Activated CD4-positive, alpha-beta T cell treated with anti-CD3 and anti-CD28 coated beads, Interleukin-10, Interleukin-2, amounts not matched to agents 100 ng/mL and 50 ng/mL, durations not matched to agents 16 hours and 8 hours (primary cell): Measurements from ENCODE around the gene UNC80.

Source experiments
- DNase-seq: peaks from one replicate; pipeline ENCODE4 v3.0.0-alpha.2; 2020

UNC80 gene

GRCh38 chr2:209977386-209978239 lies 206.0 kb downstream of the UNC80 start:
- DNase-seq, result peak; percentile 18

- DNase-seq, result no peak
Observed at GRCh38 chr2:209984291-209984690, 212.7 kb downstream of the UNC80 start.

GRCh38 chr2:209985874-209986273 lies 214.2 kb downstream of the UNC80 start:
- no peak for DNase-seq

- DNase-seq, result no peak
Observed at GRCh38 chr2:209986415-209986814, 214.8 kb downstream of the UNC80 start.

- no peak for DNase-seq
Observed at GRCh38 chr2:209988010-209988409, 216.4 kb downstream of the UNC80 start.

GRCh38 chr2:209990838-209991237 lies 219.2 kb downstream of the UNC80 start:
- no peak for DNase-seq

- no peak for DNase-seq
Observed at GRCh38 chr2:209993968-209994367, 222.3 kb downstream of the UNC80 start.

- no peak for DNase-seq
Observed at GRCh38 chr2:209998596-209998995, 227.0 kb downstream of the UNC80 start.

- DNase-seq, result no peak
Observed at GRCh38 chr2:210000464-210001324, 229.1 kb downstream of the UNC80 start.

- DNase-seq, result peak; percentile 98
Observed at GRCh38 chr2:210002158-210003157, 230.8 kb downstream of the UNC80 start, which contains the start of gene RPE. RPE (plus strand) TSS chr2:210002638; CDS start chr2:210002662, 24 bp downstream.

- DNase-seq, result no peak
Observed at GRCh38 chr2:210003359-210003758, 231.7 kb downstream of the UNC80 start.

- no peak for DNase-seq
Observed at GRCh38 chr2:210004881-210005280, 233.2 kb downstream of the UNC80 start.

- no peak for DNase-seq
Observed at GRCh38 chr2:210007895-210008294, 236.3 kb downstream of the UNC80 start.

GRCh38 chr2:210009126-210009525 lies 237.5 kb downstream of the UNC80 start:
- DNase-seq, result peak; percentile 61

- no peak for DNase-seq
Observed at GRCh38 chr2:210009896-210010295, 238.3 kb downstream of the UNC80 start.

GRCh38 chr2:210020138-210020537 lies 248.5 kb downstream of the UNC80 start:
- DNase-seq, result no peak

- DNase-seq, result no peak
Observed at GRCh38 chr2:210022824-210023223, 251.2 kb downstream of the UNC80 start.

GRCh38 chr2:210027608-210028007 lies 256.0 kb downstream of the UNC80 start:
- no peak for DNase-seq

GRCh38 chr2:210028178-210028577 lies 256.5 kb downstream of the UNC80 start:
- DNase-seq, result no peak

- no peak for DNase-seq
Observed at GRCh38 chr2:210034087-210034683, 262.6 kb downstream of the UNC80 start.

- DNase-seq, result no peak
Observed at GRCh38 chr2:210035679-210036078, 264.0 kb downstream of the UNC80 start.

GRCh38 chr2:210038078-210038477 lies 266.4 kb downstream of the UNC80 start:
- no peak for DNase-seq
